ENCODE results near the gene GMPPA.

GMPPA gene

DNA sequence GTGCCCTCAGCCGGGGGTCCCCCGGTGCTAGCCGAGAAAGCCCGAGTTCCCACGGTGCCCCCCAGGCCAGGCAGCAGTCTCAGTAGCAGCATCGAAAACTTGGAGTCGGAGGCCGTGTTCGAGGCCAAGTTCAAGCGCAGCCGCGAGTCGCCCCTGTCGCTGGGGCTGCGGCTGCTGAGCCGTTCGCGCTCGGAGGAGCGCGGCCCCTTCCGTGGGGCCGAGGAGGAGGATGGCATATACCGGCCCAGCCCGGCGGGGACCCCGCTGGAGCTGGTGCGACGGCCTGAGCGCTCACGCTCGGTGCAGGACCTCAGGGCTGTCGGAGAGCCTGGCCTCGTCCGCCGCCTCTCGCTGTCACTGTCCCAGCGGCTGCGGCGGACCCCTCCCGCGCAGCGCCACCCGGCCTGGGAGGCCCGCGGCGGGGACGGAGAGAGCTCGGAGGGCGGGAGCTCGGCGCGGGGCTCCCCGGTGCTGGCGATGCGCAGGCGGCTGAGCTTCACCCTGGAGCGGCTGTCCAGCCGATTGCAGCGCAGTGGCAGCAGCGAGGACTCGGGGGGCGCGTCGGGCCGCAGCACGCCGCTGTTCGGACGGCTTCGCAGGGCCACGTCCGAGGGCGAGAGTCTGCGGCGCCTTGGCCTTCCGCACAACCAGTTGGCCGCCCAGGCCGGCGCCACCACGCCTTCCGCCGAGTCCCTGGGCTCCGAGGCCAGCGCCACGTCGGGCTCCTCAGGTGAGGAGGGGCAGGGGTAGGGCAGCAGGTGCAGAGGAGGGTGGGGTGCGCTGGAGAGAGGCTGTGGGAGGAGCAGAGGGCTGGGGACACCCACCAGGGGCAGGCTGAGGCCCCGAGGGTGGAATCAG lies 14.1 kb upstream of the GMPPA start:
- DNase-seq (ENCODE audit: low read depth in 3 of 3, low spot score in 1 of 3) = no peak

DNA sequence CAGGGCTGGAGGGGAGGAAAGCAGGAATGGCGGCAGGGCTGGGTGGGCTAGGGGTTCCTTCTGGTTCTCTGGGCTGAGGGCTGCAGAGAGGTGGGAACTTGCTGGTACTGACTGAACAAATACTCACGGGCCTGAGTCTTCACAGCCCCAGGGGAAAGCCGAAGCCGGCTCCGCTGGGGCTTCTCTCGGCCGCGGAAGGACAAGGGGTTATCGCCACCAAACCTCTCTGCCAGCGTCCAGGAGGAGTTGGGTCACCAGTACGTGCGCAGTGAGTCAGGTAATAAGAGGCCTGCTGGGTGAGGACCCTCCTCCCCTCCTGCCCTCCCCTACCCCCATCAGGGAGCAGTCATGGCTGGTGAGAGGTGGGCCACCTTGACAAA lies 13.5 kb upstream of the GMPPA start:
- DNase-seq (ENCODE audit: low read depth in 3 of 3, low spot score in 1 of 3) = no peak

GRCh38 chr2:219486380-219486959 lies 12.2 kb upstream of the GMPPA start:
- DNase-seq (ENCODE audit: low read depth in 3 of 3, low spot score in 1 of 3) = no peak

- no peak for DNase-seq (ENCODE audit: low read depth in 3 of 3, low spot score in 1 of 3)
Measured at GRCh38 chr2:219488149-219488843, 10.4 kb upstream of the GMPPA start.

- no peak for DNase-seq (ENCODE audit: low read depth in 3 of 3, low spot score in 1 of 3)
Measured at GRCh38 chr2:219488844-219489194, 9.9 kb upstream of the GMPPA start.

DNA sequence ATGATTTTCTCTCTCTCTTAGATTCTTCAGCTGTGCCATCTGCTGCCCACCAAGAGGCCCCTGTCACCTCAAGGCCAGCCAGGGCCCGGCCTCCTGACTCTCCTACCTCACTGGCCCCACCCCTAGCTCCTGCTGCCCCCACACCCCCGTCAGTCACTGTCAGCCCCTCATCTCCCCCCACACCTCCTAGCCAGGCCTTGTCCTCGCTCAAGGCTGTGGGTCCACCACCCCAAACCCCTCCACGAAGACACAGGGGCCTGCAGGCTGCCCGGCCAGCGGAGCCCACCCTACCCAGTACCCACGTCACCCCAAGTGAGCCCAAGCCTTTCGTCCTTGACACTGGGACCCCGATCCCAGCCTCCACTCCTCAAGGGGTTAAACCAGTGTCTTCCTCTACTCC lies 9.4 kb upstream of the GMPPA start:
- DNase-seq (ENCODE audit: low read depth in 3 of 3, low spot score in 1 of 3) = no peak

DNA sequence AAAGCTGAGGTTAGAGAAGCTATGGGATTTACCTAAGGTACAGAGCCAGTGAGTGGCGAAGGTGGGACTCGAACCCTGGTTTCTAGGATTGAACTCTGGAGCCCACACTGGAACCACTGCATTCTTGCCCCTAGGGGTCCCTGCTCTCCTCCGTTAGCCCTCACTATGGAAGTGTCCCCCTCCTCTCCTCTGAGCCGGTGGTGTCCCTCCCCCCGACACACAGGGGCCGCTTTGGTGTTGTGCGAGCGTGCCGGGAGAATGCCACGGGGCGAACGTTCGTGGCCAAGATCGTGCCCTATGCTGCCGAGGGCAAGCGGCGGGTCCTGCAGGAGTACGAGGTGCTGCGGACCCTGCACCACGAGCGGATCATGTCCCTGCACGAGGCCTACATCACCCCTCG lies 8.5 kb upstream of the GMPPA start:
- no peak for DNase-seq (ENCODE audit: low read depth in 3 of 3, low spot score in 1 of 3)

DNA sequence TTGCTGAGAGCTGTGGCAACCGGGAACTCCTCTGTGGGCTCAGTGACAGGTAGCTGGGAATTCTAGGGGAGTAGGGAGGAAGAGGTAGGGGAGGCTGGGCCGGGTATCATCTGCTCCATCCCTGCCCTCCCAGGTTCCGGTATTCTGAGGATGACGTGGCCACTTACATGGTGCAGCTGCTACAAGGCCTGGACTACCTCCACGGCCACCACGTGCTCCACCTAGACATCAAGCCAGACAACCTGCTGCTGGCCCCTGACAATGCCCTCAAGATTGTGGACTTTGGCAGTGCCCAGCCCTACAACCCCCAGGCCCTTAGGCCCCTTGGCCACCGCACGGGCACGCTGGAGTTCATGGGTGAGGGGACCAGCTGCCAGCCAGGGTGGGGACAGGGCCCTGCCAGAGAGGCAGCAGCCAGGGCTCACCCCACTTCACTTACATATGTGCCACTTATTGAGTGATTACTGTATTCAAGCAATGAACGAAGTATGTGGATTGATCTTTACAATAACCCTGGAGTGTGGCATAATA lies 8.0 kb upstream of the GMPPA start:
- no peak for DNase-seq (ENCODE audit: low read depth in 3 of 3, low spot score in 1 of 3)

DNA sequence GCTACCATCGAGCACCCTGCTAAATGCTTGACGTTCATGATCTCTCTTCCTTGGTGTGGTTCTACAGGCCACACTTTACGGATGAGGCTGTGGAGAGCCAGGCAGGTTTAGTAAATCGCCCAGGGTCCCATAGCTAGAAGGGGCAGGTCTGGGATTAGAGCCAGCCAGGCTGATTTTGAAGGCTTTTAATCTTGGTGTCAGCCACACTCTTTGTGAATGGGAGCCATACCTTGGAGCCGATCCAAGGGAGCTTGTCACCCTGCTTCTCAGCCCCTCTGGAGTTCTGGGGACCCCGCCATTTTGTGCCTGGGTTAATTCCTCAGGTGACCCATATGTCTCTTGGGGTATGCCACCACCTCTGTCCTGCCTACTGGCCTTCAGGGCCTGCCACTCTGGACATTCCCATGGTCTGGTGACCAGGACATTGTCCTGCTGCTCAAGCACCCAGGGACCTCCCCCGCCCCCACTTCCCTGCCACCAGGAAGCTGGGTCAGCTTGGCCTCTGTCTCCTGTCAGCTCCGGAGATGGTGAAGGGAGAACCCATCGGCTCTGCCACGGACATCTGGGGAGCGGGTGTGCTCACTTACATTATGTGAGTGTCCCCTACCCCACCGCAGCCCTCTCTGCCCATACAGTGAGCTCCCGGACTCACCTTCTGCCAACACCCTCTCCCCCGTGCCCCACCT lies 7.3 kb upstream of the GMPPA start:
- no peak for DNase-seq (ENCODE audit: low read depth in 3 of 3, low spot score in 1 of 3)

- DNase-seq (ENCODE audit: low read depth in 3 of 3, low spot score in 1 of 3) = no peak
Measured at GRCh38 chr2:219492575-219492974, 6.1 kb upstream of the GMPPA start.

DNA sequence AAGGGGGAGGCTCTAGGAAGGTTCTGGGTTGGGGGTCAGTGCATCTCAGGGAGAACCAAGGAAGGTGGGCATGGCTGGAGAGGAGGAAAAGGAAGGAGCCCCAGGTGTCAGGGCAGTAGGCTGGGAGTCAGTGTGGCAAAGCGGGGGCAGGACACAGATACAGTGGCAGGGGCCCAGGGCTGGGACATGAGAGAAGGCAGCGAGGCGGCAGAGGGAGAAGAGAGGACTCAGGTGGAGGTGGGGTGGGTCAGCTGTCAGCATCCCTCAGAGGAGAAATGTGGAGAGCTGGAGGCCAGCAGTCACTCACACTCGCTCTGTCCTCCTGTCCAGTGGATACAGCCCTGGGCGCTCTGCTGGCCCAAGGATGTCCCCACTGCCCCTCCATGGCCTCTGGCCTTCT lies 5.6 kb upstream of the GMPPA start:
- no peak for DNase-seq (ENCODE audit: low read depth in 3 of 3, low spot score in 1 of 3)

- DNase-seq (ENCODE audit: low read depth in 3 of 3, low spot score in 1 of 3) = no peak
Measured at GRCh38 chr2:219494952-219495530, 3.6 kb upstream of the GMPPA start.

DNA sequence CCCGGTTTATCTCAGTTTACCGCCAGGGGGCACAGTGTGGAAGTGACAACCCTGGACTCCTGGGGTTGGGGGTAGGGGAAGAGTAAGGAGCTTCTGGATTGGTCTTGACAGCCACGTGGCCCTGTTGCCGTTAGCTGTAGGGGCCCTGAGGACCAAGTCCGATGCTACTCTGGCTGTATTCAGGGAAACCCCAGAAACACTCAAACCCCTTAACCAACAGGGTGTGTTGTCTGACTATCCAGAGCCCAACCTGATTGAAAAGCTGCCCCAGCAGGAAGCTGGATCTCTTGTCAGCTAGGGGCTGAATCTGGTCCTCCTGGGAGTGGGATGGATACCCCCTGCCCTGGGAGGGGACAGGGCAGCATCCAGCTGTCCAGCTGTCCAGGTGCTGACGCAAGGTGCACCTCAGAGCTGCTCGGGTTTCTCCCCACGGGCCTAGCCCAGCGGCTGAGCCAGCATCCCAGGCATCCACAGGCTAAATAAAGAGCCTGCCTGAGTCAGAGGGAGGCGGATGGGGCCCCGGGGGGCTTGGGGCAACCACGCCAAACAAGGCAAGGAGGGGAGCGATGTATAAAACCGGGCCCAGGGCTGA lies 3.1 kb upstream of the GMPPA start:
- DNase-seq (ENCODE audit: low read depth in 3 of 3, low spot score in 1 of 3) = no peak

- no peak for DNase-seq (ENCODE audit: low read depth in 3 of 3, low spot score in 1 of 3)
Measured at GRCh38 chr2:219496247-219496824, 2.4 kb upstream of the GMPPA start.

DNA sequence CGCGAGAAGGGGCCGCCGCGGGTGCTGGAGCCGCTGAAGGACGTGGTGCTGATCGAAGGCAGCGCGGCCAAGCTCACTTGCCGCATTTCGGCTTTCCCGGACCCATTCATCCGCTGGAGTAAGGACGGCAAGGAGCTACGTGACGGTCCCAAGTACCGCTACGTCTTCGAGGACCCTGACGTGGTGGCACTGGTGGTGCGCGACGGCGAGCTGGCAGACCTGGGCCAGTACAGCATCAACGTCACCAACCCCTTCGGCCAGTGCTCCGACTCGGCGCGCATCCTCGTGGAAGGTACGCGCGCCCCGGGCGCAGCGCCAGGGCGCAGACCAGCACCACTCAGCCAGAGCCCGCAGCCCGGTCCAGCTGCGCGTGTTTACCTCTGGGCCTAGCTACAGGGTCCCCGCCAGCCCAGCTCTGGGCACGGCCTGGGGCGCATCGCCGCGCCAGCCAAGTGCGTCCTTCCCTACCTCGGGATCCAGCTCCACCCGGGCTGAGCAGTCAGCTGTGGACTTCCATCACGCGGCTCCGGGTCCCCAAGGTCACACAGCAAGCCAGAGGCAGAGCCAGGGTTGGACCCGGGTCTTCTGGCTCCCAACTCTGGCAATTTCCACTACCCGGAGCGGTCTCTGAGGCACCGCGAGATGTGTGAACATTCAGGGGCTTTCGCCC lies 1.7 kb upstream of the GMPPA start:
- no peak for DNase-seq (ENCODE audit: low read depth in 3 of 3, low spot score in 1 of 3)

DNA sequence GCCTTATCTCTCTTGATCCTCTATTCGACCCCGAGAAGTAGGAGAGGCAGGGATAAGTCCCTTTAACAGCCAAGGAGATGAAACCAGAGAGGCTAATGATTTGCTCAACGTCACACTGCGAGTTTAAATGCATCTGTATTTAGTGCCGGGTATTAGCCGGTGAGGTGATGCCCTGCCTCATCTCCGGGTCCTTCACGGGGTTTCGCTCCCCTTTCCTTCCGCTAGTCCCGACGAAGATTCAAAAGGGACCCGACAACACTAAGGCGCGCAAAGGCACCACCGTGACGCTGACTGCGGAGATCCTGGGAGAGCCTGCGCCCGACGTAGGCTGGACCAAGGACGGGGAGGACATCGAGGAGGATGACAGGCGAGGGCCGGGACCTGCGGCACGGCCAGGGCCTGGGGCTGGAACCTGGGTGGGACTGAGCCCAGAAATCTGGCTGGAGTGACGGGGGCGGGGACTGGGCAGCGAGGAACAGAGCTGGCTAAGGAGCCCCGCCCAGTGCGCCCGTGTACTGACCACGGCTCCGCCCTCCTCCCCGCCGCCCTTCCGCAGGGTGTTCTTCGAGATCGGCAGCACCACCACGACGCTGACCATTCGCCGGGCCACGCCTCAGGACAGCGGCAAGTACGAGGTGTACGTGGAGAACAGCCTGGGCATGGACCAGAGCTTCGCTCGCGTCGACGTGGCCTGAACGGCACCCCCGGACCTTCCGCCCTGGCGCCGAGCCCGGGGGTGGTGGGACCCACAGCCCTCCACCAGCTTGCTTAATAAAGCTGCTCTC lies 1.0 kb upstream of the GMPPA start:
- no peak for DNase-seq (ENCODE audit: low read depth in 3 of 3, low spot score in 1 of 3)

- DNase-seq (ENCODE audit: low read depth in 3 of 3, low spot score in 1 of 3) = no peak
Measured at GRCh38 chr2:219499058-219499307, 292 bp downstream of the GMPPA start.

- DNase-seq (ENCODE audit: low read depth in 3 of 3, low spot score in 1 of 3) = no peak
Measured at GRCh38 chr2:219499555-219499954, 864 bp downstream of the GMPPA start.

- DNase-seq (ENCODE audit: low read depth in 3 of 3, low spot score in 1 of 3) = no peak
Measured at GRCh38 chr2:219500135-219500534, 1.4 kb downstream of the GMPPA start.

All from stimulated activated CD4-positive, alpha-beta T cell treated with anti-CD3 and anti-CD28 coated beads, TNF-alpha, amount 100 ng/mL, for 1 hour (primary cell).